ENCODE results near the gene IFNAR1.

DNA sequence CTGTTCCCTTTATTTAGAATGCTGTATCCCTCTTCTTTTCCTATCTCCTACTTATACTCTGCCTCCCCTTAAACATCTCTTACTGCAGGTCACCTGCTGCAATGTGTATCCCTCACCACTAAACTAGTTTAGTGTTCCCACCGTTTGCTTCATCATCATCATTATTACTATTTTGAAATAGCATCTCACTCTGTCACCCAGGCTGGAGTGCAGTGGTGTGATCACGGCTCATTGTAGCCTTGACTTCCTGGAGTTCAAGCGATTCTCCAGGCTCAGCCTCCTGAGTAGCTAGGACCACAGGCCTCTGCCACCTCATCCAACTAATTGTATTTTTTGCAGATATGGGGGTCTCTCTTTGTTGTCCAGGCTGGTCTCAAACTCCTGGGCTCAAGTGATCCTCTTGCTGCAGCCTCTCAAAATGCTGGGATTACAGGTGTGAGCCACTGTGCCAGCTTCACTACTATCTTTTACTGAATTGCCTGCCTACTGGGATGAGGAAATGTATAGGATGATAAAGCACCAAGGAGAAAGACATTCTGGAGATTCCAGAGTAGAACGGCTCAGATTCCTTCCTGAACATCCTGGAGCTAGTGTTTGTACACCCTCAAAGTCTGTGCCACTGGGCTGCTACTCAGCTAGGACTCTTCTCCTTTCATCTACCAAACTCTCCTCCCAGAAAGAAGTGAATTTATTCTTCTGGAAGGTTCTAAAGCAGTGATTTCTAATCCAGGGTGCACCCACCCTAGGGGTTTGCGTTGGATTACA, 8.6 kb upstream of the IFNAR1 start:
- TF ChIP-seq POLR2A (IDR thresholded peaks at IDR 0.05; ENCODE audit: low read length), result no peak
- no peak for TF ChIP-seq GATA1 (IDR thresholded peaks at IDR 0.05; ENCODE audit: low read depth, low read length)

Measured in erythroblast (primary cell).